ENCODE measurements around the gene INAFM2. TPM values are rescaled to one million over a fixed set of nuclear protein-coding genes. Genes with fewer than 3 reads are reported as not detected.

Gene INAFM2
- total and polyA plus RNA-seq, 10 of the 15 experiments (the other 5 are each of a cell fraction or from before 2014, with no cell fraction given): 0.75 to 8.1 (median 3.9) TPM

- 55% methylated on average over 10 of the region's 10 CpGs for WGBS (ENCODE audit: insufficient coverage, insufficient replicate concordance, low lambda C conversion rate, missing lambda C conversion rate)
- no peak for TF ChIP-seq ZBTB40 (IDR thresholded peaks at IDR 0.05; ENCODE audit: borderline replicate concordance)
- no peak for TF ChIP-seq GABPA (IDR thresholded peaks at IDR 0.05; ENCODE audit: low read depth)
- TF ChIP-seq NBN (IDR thresholded peaks at IDR 0.05): no peak
- TF ChIP-seq CEBPB (IDR thresholded peaks at IDR 0.05; ENCODE audit: borderline replicate concordance in 1 of 2, low read depth in 2 of 2, low read length in 2 of 2): no peak
- no peak for TF ChIP-seq MEF2A (IDR thresholded peaks at IDR 0.05; ENCODE audit: insufficient read depth, low read depth, low read length)
- TF ChIP-seq USF2 (IDR thresholded peaks at IDR 0.05; ENCODE audit: borderline replicate concordance, low read depth, low read length): no peak
- TF ChIP-seq BCL11A (IDR thresholded peaks at IDR 0.05; ENCODE audit: low read depth, low read length): no peak
- no peak for TF ChIP-seq RCOR1 (conservative IDR thresholded peaks at IDR 0.05; ENCODE audit: low read depth, low read length)
- Histone ChIP-seq H3K79me2 (ENCODE audit: control insufficient read depth, insufficient read depth, low read length) (no peaks in the 10 kb centered on the region), H2AFZ (ENCODE audit: control insufficient read depth, low read depth, low read length) (no peak overlapping the region), H3K36me3 (ENCODE audit: control insufficient read depth in 2 of 2, insufficient read depth in 2 of 2, low read length in 1 of 2) (no peaks in the 10 kb centered on the region), H3K4me3 (no peak overlapping the region), H3K9me3 (replicated peaks; ENCODE audit: control insufficient read depth, insufficient read depth, low read length) (no peaks in the 10 kb centered on the region), H3K27me3 (replicated peaks in 1 of 2; ENCODE audit: control insufficient read depth in 2 of 2, insufficient read depth in 2 of 2, low read length in 1 of 2) (peaks cover 0 to 3% of the 10 kb centered on the region in 2 experiments; a peak in 2 of 4 replicates), H3K4me2 (ENCODE audit: control insufficient read depth, insufficient read depth) (no peak overlapping the region), H3K9ac (ENCODE audit: control insufficient read depth, insufficient read depth, low read length) (no peak overlapping the region), H3K4me1 (ENCODE audit: control insufficient read depth, insufficient read depth, low read length) (peaks cover 15% of the 10 kb centered on the region), H4K20me1 (ENCODE audit: control insufficient read depth, insufficient read depth) (no peaks in the 10 kb centered on the region), H3K27ac (ENCODE audit: control insufficient read depth, insufficient read depth) (no peak overlapping the region)
- CTCF ChIA-PET: interaction anchor here (1.1 to 17.6 kb wide), 8 partner anchors 8 to 95 kb away, joined by 3 to 336 read pairs (median 21); partner anchors contain the start of genes CCDC9B and INAFM2
- FAIRE-seq (no peak), ATAC-seq (no peak), DNase-seq (ENCODE audit: low read depth, low spot score) (no peak)
- intact Hi-C loops (cut with micrococcal nuclease; ENCODE audit: unreplicated experiment) (no loop called here), in situ Hi-C loops (cut with MboI) (loop anchor here (5.0 kb wide), 1 partner anchor 35 kb away; no protein-coding TSS in a partner anchor)
- POLR2A ChIA-PET: interaction anchor here (0.6 to 1.3 kb wide), 3 partner anchors 11 to 428 kb away, joined by 3 to 5 read pairs (median 3); partner anchors contain the start of gene INAFM2
- RAD21 ChIA-PET (ENCODE audit: unreplicated experiment): interaction anchor here (1.0 to 6.8 kb wide), 4 partner anchors 25 to 34 kb away, joined by 3 to 87 read pairs (median 10); no protein-coding TSS in a partner anchor
- BruUV-seq (replicated peaks): no TSS peak
- SMC1A ChIA-PET (ENCODE audit: uncharacterized antibody, unreplicated experiment): interaction anchor here (0.7 to 10.0 kb wide), 3 partner anchors 9 to 92 kb away, joined by 3 to 83 read pairs (median 3); no protein-coding TSS in a partner anchor
These were observed 10.9 kb upstream of the INAFM2 start for GRCh38 chr15:40312370-40313158.
